ENCODE measurements around the gene SUMO3.

SUMO3 gene

DNA sequence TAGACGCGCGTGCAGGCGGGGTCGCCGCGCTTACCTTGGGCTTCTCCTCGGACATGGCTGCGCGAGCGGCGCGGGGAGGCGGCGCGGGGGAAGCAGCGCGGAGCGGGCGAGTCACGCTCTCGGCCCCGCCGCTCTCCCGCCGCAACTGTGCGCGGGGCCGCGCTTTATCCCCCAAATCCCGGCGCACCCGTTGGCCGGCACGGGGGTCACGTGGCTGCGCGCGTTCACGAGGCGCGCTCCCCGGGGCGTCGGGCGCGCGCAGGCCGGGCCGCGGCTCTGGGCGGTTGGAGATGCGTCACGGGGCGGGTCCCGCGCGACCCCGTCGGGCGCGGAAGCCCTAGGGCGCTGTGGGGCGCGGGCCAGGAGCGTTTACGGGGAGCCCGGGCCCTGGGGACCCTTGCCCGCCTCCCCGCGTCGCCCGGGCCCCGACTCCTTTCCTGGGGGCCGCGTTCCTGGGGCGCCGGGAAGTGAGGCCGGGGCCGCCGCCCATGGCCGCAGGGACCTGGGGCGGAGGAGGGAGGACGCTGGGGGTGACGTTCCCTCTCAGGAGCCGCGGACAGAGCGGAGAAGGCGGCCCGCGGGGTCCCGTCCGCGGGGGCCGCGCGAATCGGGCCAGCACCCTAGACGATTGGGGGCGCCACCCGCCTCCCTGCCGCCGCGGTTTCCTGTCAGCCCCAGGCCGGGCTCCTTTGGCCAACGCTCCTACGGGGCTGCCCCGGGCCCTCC, at the start of gene SUMO3:
Gene SUMO3 (minus strand): TSS at position 149 of the 726 bp plus-strand sequence. CDS start 94 bp downstream, at position 55.
- DNase-seq, result peak; percentile 92

DNA sequence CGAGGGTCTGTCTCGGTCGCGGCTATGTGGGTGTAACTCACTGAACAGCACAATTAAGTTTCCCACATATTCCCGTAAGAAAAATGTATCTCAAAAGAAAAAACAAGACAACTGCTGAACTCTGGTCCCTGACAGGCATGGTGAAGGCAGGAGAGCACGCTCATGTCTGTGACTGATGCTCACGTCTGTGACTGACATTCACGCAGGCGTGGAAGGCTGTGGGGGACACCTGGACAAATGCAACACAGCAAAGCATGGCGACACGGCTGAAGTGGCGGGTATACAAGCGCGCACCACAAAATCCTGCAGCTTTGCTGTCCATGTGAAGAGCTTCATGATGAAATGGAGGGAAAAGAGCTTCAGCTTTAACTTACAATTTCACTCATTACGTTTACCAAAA, 49.6 kb upstream of the SUMO3 start:
- no peak for DNase-seq

DNA sequence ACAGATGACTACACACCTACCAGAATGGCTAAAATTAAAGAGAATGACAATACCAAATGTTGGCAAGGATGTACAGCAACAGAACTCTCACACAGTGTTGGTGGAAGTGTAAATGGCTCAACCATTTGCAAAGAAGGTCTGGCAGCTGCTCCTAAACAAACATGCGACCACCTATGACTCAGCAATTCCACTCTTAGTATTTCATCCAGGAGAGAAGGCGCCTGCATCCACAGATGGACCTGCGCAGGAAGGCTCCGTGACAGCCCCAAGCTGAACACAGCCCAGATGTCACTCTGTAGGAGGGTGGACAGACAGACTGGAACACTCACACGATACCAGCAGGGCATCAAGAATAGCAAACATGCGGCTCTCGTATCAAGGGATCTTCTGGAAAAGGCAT, 48.9 kb upstream of the SUMO3 start:
- peak; percentile 42 for DNase-seq

DNA sequence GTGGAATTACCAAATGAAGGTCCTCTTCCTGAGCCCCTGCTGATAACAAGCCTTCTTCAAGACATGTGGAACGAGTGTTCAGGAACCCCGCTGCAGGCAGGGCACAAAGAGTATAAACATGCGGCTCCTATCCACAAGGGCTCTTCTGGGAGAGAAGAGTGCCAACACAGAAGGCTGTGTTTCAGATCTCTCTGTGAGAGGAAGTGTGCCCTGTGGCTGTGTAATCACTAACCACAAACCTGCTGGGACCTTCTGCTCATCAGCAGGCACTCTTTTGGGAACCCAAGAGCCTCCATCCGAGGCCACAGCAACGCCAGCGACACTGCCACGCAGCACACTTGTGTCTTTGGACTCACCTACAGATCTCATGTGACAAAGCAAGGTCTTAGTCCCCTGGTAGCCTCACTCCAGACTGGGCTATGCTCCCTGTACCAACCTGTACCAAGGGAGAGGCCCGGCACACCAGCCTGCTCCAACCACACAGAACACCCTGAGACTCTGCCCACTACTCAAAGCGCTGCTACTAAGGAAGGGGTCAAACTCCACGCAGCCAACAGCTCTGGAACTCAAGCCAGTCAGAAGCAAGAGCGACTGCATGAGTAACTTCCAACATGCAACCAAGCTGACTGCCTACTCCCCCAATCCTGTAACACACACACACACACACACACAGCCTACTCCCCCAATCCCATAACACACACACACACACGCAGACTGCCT, 47.9 kb upstream of the SUMO3 start:
- peak; percentile 91 for DNase-seq

DNA sequence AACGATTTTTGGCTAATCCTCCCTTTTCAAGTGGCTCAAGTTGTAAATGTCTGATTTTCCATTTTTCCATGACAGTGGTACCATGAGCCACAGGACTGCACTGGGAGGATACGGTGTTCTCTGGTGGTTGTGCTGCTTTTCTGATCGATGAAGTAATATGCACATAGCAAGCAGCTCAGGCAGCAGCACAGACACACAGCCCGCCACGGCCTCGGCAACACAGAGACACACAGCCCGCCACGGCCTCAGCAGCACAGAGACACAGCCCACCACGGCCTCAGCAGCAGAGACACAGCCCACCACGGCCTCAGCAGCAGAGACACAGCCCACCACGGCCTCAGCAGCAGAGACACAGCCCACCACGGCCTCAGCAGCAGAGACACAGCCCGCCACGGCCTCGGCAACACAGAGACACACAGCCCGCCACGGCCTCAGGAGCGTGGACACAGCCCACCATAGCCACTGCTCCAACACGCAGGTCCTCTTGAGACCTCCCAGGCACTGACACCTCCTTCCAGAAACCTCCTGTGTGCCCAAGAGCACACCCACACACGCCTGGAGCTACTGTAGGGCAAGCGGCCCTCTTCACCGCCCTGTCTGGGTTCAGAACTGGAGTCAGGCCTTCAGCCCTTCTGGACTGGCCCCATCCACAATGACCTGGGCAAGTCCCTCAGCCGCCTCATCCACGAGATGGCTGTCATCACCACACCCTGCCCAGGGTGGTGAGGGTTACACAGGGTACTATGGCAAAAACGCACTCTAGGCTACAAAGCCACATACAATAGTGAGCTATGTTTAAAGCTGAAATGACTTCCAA, 45.2 kb upstream of the SUMO3 start:
- no peak for DNase-seq

DNA sequence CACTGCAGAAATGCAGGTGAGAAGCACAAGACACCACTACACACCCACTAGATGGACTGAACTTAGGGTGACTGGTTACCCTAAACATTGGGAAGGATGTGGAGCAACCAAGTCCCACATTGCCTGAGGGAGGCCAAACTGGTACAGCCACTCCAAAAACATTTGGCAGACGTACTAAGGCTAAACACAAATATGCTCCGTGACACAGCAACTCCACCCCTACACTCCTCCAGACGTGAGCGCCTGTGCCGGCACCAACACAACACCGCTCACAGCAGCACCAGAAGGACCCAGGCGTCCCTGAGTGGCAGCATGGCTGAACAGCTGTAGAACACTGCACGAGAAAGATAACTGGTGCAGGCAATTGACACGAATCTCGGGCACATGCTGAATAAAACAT, 40.9 kb upstream of the SUMO3 start:
- no peak for DNase-seq

DNA sequence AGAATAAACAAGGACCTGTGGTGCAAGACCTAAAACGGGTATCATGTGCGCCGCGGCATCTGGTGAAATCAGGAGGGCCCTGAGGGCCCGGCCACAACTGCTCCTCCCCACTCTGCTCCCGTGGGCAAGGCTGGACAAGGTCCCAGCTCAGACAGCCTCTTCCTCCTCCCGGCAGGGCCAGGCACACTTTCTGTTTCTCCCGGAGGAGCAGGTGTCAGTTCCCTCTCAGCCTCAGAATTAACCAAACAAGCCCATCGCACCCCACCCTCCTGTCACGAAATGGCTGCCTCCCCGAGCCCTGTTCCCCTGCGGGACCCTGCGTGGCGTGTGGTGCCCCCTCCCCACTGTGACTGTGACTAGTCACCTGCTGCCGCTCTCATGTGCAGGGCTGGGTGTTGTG, 40.4 kb upstream of the SUMO3 start:
- DNase-seq, result no peak

DNA sequence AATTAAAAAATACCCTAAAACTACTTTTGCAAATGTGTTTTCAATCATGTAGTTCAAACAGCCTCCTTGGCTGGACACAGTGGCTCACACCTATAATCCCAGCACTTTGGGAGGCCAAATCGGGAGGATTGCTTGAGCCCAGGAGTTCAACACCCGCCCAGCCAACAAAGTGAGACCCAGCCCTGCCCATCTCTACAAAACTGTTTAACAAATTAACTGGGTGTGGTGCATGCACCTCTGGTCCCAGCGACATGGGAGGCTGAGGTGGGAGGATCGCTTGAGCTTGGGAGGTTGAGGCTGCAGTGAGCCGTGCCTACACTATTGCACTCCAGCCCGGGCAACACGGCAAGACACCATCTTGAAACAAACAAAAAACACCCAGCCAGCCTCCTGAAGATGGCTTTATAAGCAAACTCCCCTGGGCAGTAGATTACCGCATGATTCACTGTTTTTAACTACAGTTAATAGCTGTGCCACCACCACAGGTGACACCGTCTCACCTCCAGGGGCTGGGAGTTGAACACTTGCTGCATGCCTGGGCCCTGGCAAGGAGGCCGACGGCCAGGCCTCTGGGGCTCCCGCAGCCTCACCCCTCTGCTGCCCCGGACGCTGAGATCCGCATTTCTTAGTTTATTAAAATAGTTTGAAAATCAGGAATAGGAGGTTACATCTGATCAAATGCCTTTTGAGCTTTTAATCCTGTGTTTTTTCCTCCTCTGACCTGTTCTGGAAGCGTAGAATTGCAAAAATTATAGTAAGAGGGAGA, 39.4 kb upstream of the SUMO3 start:
- DNase-seq, result no peak

DNA sequence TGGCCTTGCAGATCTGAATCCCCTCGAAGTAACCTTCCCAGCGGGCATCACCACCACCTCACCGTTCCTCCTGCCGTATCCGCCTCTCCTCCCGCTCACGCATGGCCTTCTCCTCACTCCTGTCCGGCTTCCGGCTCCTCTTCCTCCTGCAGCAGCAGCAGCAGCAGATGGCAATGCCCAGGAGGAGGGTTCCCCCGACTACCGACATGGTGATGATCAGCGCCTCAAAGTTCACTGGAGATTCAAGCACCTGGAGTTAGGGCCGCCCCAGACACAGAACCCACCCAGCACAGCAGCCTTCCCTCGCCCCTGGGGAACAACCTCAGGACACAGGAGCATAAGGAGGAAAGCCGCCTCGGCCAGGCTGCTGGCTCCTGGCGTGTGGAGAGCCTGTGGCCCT, 38.3 kb upstream of the SUMO3 start:
- no peak for DNase-seq

DNA sequence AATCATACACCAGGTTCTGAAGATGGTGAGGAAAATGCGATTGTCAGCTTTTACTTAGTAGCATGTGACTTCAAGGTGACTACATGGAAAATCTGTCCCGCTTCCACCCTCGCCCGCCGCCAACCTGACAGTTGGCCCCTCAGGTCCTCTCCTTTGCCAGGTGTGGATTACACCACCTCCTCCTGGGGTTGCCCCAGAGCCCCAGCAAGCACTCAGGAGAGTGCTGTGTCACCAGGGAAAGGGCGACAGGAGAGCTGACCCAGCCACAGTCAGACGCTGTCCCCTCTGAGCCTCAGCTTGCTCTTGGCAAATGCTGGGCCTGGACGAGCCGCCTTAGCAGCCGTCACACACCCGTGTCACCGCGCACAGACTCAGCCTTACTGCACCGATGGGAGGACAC, 37.7 kb upstream of the SUMO3 start:
- DNase-seq, result no peak

DNA sequence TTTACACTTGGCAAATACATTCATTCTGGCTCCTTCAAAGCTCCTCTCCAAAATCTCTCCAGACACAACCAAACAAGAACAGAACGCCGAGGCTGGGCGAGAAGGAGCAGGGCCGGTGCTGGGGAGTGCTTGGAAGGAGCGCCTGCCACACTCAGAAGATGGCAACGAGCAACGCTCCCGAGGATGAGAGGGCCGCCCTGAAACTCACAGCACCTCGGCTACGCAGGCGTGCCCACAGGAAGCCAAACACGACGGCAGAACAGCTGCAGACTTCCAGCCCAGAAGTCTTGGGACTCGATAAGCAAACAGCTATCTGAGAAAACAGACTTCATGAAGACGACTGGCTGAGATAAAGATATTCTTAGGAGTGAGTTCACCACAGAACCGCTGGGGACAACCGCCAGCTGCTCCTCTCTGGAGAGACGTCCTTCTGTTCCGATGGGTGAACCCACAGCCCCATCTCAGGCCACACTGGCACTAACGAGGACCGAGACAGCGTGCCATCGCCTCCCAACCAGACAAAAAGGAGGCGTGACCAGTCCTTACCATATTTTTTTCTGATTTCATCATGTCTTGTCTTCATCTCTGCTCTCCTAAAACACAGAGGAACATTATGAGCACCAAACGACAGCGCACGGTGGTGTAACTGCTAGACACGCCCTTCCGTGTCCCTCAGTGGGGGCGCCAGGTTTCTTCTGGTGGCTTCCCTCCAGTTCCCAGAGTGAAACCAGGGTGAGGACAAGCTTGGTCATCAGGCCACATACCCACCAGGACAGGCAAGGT, 37.0 kb upstream of the SUMO3 start:
- peak; percentile 99 for DNase-seq

DNA sequence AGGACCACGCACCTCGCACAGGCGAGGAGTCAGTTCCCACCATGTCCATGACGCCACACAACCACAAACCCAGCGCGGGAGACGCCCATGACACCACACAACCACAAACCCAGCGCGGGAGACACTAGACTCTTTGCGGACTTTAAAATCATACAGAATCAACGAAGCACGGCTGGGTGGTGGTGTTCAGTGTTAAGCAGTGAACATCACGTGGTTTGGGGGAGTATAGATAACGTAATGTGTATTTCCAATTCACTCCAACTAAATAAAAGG, 36.5 kb upstream of the SUMO3 start:
- peak; percentile 86 for DNase-seq

DNA sequence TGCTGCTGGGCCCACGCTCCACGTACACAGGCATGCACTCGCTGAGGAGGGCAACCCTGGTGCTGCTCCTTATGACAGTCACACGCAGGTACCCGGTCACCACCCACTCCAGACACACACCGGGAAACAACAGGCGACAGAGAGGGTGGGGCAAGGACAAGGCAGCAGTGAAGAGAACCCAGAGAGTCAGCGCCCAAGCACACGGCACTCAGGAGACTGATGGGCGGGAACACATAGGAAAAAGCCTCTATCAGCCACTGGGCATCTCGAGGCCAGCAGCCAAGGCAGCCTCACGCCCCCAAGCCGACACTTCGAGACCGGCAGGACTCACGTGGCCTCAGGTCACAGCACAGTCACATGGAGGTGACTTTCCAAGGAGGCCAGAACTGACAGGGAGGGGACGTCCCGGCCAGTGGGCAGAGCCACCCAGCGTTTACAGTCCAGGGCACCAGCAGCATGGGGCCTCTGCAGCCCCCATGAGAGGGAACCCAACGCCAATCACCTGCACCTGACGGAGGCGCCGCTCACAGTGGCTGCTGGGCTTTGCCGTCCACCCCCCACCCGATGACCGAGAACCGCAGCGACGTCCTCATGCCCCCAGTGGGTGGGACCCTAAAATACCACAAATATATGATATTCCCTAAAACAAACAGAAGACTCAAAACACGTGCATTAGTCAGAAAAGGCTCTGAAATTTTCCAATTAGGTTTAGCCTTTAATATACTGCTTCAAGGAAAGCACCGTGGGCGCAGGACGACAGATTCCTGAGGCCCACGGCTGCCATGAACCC, 35.9 kb upstream of the SUMO3 start:
- DNase-seq, result peak; percentile 63

DNA sequence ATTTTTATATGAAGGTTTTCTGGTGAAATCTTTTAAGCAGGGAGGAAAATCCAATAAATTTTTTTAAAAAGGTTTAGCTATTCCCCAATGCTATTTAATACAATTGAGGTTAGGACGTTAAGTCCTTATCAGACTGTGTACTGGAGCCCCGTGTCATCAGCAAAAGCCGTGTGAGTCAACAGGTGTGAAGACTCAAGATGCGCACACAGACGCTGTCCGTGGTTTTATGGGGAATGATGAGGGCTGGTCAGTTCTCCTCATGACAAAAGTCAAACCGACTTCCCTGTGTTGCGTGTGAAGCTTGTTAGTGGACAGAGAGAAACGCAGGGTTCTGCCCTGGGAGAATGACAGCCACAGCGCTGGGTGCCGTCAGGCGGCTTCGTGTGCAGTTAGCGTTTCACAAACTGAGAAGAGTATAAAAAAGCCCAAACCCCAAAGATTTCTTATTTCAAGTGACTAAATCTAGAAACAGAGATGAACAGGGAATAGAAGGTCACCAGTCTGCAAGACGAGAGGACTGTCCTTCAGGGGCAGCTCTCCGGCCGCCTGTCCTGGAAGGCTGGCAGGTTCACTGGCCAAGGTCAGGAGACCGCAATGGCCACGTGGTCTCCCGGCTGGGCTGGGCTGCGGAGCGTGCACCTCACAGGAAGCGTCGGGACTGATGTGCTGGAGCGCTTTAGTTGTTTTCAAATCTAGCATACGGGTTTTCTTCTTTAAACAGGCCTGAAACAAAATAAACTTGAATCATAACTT, 33.2 kb upstream of the SUMO3 start:
- DNase-seq, result no peak

DNA sequence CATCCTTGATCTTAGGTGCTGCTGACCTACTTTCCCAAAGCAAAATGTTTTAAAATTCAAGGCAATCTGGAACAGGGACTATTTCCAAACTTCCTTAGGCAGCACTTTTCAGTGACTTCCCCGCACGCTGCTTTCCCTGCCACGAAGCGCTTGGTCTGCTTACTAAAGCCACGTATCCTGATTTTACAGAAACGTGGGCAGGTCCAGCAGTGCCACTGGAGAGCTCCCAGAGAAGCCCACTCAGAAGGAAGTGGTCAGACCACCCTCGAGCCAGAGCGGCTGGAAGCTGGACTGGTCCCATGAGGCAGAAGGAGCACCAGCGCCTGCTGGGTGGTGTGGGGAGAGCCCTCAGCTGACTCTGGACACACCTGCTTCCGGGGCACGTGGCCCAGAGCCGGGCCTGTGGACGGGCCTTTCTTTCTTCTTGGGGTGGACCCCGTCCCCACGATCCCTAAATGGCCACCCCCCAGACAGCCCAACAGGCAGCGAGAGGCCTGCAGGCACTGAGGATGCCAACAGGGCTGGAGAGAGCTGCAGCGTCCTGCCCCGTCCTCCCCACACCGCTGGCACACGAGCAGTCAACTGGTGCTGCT, 32.4 kb upstream of the SUMO3 start:
- DNase-seq, result no peak

DNA sequence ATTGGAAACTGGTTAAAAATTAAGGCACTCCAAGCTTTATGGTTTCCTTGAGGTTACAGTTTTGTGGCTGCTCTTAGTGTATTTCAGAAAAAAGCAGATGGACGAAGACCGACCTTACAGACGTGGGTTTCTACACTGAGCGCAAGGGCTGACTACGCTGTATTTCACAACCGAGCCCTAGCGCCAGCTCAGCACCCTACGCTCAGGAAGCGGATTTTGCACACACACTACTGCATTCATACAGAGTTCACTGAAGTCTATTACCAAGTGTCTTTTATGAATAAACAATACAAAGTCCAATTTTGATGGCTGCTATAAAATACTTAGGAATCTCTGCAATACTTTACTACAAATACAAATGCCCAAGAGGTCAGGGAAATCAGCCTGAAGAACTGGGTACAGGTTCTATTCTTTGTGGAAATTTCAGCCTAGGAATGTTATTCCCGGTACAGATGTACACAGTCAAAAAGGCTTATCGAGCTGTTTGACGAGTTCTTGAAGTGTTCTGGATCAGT, 31.8 kb upstream of the SUMO3 start:
- DNase-seq, result peak; percentile 46

DNA sequence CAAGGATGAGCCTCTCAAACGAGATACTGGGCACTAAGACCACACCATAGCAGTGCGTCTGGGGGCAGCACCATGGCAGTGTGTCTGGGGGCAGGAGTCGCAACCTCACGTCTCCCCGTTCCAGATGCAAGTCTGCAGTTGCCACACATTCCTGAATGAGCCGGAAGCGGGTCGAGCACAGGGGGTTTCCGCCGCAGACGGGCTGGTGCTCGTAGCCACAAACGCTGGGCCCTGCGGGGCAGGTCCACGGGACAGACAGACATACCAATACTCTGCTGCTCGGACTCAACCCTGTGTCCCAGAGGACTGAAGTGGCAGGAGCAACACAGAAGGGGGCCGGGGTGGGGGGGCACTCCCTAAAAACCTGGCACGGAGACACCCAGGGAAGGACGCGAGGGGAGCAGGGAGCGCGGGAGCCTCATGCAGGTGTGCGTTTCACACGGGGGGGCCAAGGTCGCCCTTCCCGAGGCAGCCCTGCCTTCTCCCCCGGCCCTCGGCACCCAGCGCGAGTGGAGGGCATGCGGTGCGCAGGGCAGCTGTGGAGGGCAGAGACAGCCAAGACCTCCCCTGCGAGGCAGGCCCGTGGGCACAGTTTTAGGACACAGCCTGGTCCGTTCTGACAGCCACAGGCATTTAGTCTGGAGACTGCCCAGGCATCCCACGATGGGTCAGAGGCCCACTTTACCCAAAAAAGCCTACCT, 31.1 kb upstream of the SUMO3 start:
- no peak for DNase-seq

DNA sequence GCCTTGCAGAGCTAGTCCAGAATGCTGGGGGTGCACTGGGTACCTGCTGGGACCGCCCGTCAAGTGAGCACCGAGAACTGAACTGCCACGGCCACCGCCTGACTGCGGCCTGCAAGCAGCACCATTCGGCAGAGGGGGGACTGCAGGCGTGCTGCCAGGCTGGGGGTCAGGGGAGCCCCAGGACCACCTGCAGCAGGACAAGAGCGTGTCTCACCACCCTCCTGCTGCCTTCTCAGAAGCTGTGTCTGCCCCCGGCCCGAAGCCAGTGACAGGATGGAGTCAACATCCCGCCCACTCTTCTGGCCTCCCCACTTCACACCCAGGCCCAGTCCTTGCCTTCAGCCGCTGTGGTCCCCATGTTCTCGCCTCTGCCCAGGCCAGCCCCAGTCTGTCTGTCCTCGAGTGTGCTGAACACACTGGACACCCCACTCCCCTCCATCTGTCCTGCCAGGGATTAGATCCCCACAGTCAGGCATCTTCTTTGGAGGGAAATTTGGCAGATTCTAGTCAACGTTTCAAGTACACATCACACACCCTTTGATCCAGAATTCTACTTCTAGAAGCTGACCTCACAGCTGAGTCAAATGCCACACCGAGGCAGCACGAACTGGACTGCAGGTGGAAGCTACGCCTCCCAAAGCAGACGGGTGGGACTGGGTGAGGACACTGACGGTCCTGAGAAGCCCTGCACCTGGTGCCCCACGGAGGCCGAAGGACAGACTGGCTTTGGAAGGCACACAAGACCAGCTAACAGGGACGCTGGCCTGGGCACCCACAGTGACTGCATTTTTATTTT, 29.6 kb upstream of the SUMO3 start:
- no peak for DNase-seq

Measured in hematopoietic multipotent progenitor cell treated with erythropoietin and hydrocortisone succinate and interleukin-3 and kit ligand, for 4 days (in vitro differentiated cells).